Measurements from ENCODE around the gene TMEM47.

The TMEM47 gene

GRCh38 chrX:34631479-34632220 is 25.4 kb downstream of the TMEM47 start:
- TF ChIP-seq EP300 (IDR thresholded peaks at IDR 0.05; ENCODE audit: borderline replicate concordance) (no peak), TEAD4 (IDR thresholded peaks at IDR 0.05) (no peak), USF1 (IDR thresholded peaks at IDR 0.05) (no peak), RAD21 (IDR thresholded peaks at IDR 0.05; ENCODE audit: low read depth) (no peak), REST (IDR thresholded peaks at IDR 0.05; ENCODE audit: low read depth) (no peak), CEBPB (IDR thresholded peaks at IDR 0.05) (no peak), CREB1 (IDR thresholded peaks at IDR 0.05; ENCODE audit: low read depth) (no peak), MAX (IDR thresholded peaks at IDR 0.05) (no peak), ZBTB7A (IDR thresholded peaks at IDR 0.05; ENCODE audit: low read depth) (no peak), FOXM1 (IDR thresholded peaks at IDR 0.05; ENCODE audit: borderline replicate concordance, low read depth) (no peak)

- TF ChIP-seq REST (IDR thresholded peaks at IDR 0.05; ENCODE audit: low read depth): no peak
- no peak for TF ChIP-seq YY1 (IDR thresholded peaks at IDR 0.05; ENCODE audit: low read depth)
- TF ChIP-seq ZBTB7A (IDR thresholded peaks at IDR 0.05; ENCODE audit: low read depth): no peak
- TF ChIP-seq TEAD4 (IDR thresholded peaks at IDR 0.05): no peak
- no peak for TF ChIP-seq EP300 (IDR thresholded peaks at IDR 0.05; ENCODE audit: borderline replicate concordance)
- TF ChIP-seq MAX (IDR thresholded peaks at IDR 0.05): no peak
- TF ChIP-seq NFIC (IDR thresholded peaks at IDR 0.05): no peak
- TF ChIP-seq TAF1 (IDR thresholded peaks at IDR 0.05; ENCODE audit: low read depth): no peak
- no peak for TF ChIP-seq EGR1 (IDR thresholded peaks at IDR 0.05)
- no peak for TF ChIP-seq USF1 (IDR thresholded peaks at IDR 0.05)
- TF ChIP-seq FOXM1 (IDR thresholded peaks at IDR 0.05; ENCODE audit: borderline replicate concordance, low read depth): no peak
- TF ChIP-seq CREB1 (IDR thresholded peaks at IDR 0.05; ENCODE audit: low read depth): no peak
- no peak for TF ChIP-seq CEBPB (IDR thresholded peaks at IDR 0.05)
- TF ChIP-seq RAD21 (IDR thresholded peaks at IDR 0.05; ENCODE audit: low read depth): no peak
- TF ChIP-seq TCF12 (IDR thresholded peaks at IDR 0.05; ENCODE audit: low read depth): no peak
These were observed 27.5 kb downstream of the TMEM47 start for GRCh38 chrX:34629572-34629971.

- TF ChIP-seq USF1 (IDR thresholded peaks at IDR 0.05) (no peak), TEAD4 (IDR thresholded peaks at IDR 0.05) (no peak), CEBPB (IDR thresholded peaks at IDR 0.05) (no peak), CREB1 (IDR thresholded peaks at IDR 0.05; ENCODE audit: low read depth) (no peak), NFIC (IDR thresholded peaks at IDR 0.05) (no peak), MAX (IDR thresholded peaks at IDR 0.05) (no peak), EGR1 (IDR thresholded peaks at IDR 0.05) (no peak), TCF12 (IDR thresholded peaks at IDR 0.05; ENCODE audit: low read depth) (no peak), ZBTB7A (IDR thresholded peaks at IDR 0.05; ENCODE audit: low read depth) (no peak), REST (IDR thresholded peaks at IDR 0.05; ENCODE audit: low read depth) (no peak), YY1 (IDR thresholded peaks at IDR 0.05; ENCODE audit: low read depth) (no peak), FOXM1 (IDR thresholded peaks at IDR 0.05; ENCODE audit: borderline replicate concordance, low read depth) (no peak), EP300 (IDR thresholded peaks at IDR 0.05; ENCODE audit: borderline replicate concordance) (no peak), TAF1 (IDR thresholded peaks at IDR 0.05; ENCODE audit: low read depth) (no peak), RAD21 (IDR thresholded peaks at IDR 0.05; ENCODE audit: low read depth) (no peak)
These were observed 32.7 kb downstream of the TMEM47 start for GRCh38 chrX:34624416-34624815.

All from Ishikawa (cell line).